Measurements from ENCODE around the gene SPINK5. TPM values are rescaled to one million over a fixed set of nuclear protein-coding genes. Genes with fewer than 3 reads are reported as not detected.

The SPINK5 gene
- total RNA-seq, 1 experiment from 2014 or later = not detected

- DNase-seq (ENCODE audit: low read depth) = no peak
These were observed 112.7 kb downstream of the SPINK5 start for GRCh38 chr5:148176480-148176879.

GRCh38 chr5:148177207-148177606 is 113.4 kb downstream of the SPINK5 start:
- DNase-seq (ENCODE audit: low read depth) = no peak

- peak; percentile 50 for DNase-seq (ENCODE audit: low read depth)
These were observed 115.5 kb downstream of the SPINK5 start for GRCh38 chr5:148179234-148179824.

GRCh38 chr5:148186248-148187003 is 122.6 kb downstream of the SPINK5 start:
- DNase-seq (ENCODE audit: low read depth) = peak; percentile 37

Other genes with a start within 250 kb of the SPINK5 start
- gene SPINK1, start 232.3 kb upstream of the SPINK5 start, total RNA-seq (2014; rRNA removed) = not detected in 2 replicates
- gene SCGB3A2, start 185.3 kb upstream of the SPINK5 start, total RNA-seq (2014; rRNA removed) = not detected in 2 replicates
- not detected in 2 replicates for gene C5orf46, start 157.4 kb upstream of the SPINK5 start, total RNA-seq (2014; rRNA removed)
- gene SPINK14, start 104.6 kb downstream of the SPINK5 start, total RNA-seq (2014; rRNA removed) = not detected in 2 replicates
- not detected in 2 replicates for gene SPINK6, start 139.1 kb downstream of the SPINK5 start, total RNA-seq (2014; rRNA removed)
- gene MARCOL, start 174.5 kb downstream of the SPINK5 start, total RNA-seq (2014; rRNA removed) = not detected in 2 replicates
- gene SPINK13, start 204.8 kb downstream of the SPINK5 start, total RNA-seq (2014; rRNA removed) = not detected in 2 replicates
- not detected in 2 replicates for gene SPINK7, start 248.4 kb downstream of the SPINK5 start, total RNA-seq (2014; rRNA removed)

All from LHCN-M2 (cell line).